HepG2 (cell line): ENCODE results near the gene MEG3. TPM values are rescaled to one million over a fixed set of nuclear protein-coding genes. Genes with fewer than 3 reads are reported as not detected.

Experiments
- ATRX ChIP-seq: sonication (generic); formaldehyde crosslinking; IDR thresholded peaks from 2 replicates; pipeline ENCODE4 v1.4.0; 2020; ENCODE audit warnings: missing genetic modification reagents, borderline replicate concordance
- CCAR2 ChIP-seq: fragments of 200-400 bp; formaldehyde crosslinking; optimal IDR thresholded peaks from 2 replicates; pipeline ENCODE3; 2018; ENCODE audit warnings: low read depth, mild to moderate bottlenecking, low read length, moderate library complexity
- FOXA3 ChIP-seq: IDR thresholded peaks from 2 replicates; pipeline ENCODE4 v1.6.1; 2016; ENCODE audit warnings: missing genetic modification reagents, missing compliant biosample characterization
- GABPA ChIP-seq, 2 experiments: IDR thresholded peaks; 2 replicates each; pipeline ENCODE4 v1.6.1; 2011 to 2016; ENCODE audit warnings: low read depth in 2 of 2, low read length in 1 of 2, missing biosample characterization in 1 of 2, missing genetic modification characterization in 1 of 2
- GABPB1 ChIP-seq: IDR thresholded peaks from 2 replicates; pipeline ENCODE4 v1.6.1; 2016; ENCODE audit warnings: mild to moderate bottlenecking, missing genetic modification reagents, moderate library complexity, missing compliant biosample characterization
- IKZF5 ChIP-seq: IDR thresholded peaks from 2 replicates; pipeline ENCODE4 v1.6.1; 2018; ENCODE audit warnings: missing genetic modification reagents, mild to moderate bottlenecking, missing compliant biosample characterization
- KLF12 ChIP-seq: sonication (generic); formaldehyde crosslinking; IDR thresholded peaks from 2 replicates; pipeline ENCODE4 v1.4.0; 2020; ENCODE audit warnings: missing genetic modification reagents, borderline replicate concordance
- MAFK ChIP-seq, 2 experiments: IDR thresholded peaks in 1 of 2; conservative IDR thresholded peaks in 1 of 2; 2 replicates each; pipeline ENCODE4 v1.6.1; 2011; ENCODE audit warnings: improper control_type of control experiment in 2 of 2, low read length in 2 of 2
- NFIB ChIP-seq: sonication (generic); formaldehyde crosslinking; IDR thresholded peaks from 2 replicates; pipeline ENCODE4 v1.9.0; 2021; ENCODE audit warnings: missing genetic modification reagents, mild to moderate bottlenecking, borderline replicate concordance
- SNAPC2 ChIP-seq: sonication (generic); formaldehyde crosslinking; IDR thresholded peaks from 2 replicates; pipeline ENCODE4 v1.8.1; 2022; ENCODE audit warnings: mild to moderate bottlenecking, missing genetic modification reagents
- SP5 ChIP-seq: IDR thresholded peaks from 2 replicates; pipeline ENCODE4 v1.6.1; 2016; ENCODE audit warnings: low read depth, borderline replicate concordance
- TFE3 ChIP-seq: IDR thresholded peaks from 2 replicates; pipeline ENCODE4 v1.6.1; 2016
- ZNF138 ChIP-seq: sonication (generic); formaldehyde crosslinking; IDR thresholded peaks from 2 replicates; pipeline ENCODE4 v1.5.0; 2020; ENCODE audit warnings: mild to moderate bottlenecking, low read depth, missing genetic modification reagents
- ZNF362 ChIP-seq: sonication (generic); formaldehyde crosslinking; IDR thresholded peaks from 2 replicates; pipeline ENCODE4 v1.4.0; 2020; ENCODE audit warnings: missing genetic modification reagents, mild to moderate bottlenecking, borderline replicate concordance
- ZNF678 ChIP-seq: sonication (generic); formaldehyde crosslinking; IDR thresholded peaks from 2 replicates; pipeline ENCODE4 v1.4.0; 2020; ENCODE audit warnings: mild to moderate bottlenecking, missing genetic modification reagents
- ZSCAN25 ChIP-seq: sonication (generic); formaldehyde crosslinking; IDR thresholded peaks from 2 replicates; pipeline ENCODE4 v1.8.0; 2022; ENCODE audit warnings: mild to moderate bottlenecking, missing genetic modification reagents
- polyA plus RNA-seq, 8 experiments: library from polyadenylated mRNA; depleted of rRNA in 3 of 8; stranded (reverse) in 7 of 8; unstranded in 1 of 8; fragments of >200 nt; fragmentation: Illumina TruSeq in 4 of 8; extraction: Trizol in 4 of 8; gene quantifications; 2 replicates each; pipeline versions ENCODE4 v1.2.1 to v1.2.3, GENCODE V29; 2011 to 2016; ENCODE audit warnings: low read depth in 4 of 8, missing spikeins in 1 of 8, mixed read lengths in 1 of 8; ENCODE audit not compliant: insufficient read depth in 1 of 8
- total RNA-seq, 5 experiments: library from RNA; depleted of rRNA; stranded (reverse); fragments of >200 nt; fragmentation: Illumina TruSeq; extraction: Trizol; gene quantifications; 2 replicates each; pipeline ENCODE4 v1.2.3, GENCODE V29; 2016; ENCODE audit warnings: low read depth in 1 of 5
- TF ChIP-seq, protein P1 (sequence below): sonication (generic); formaldehyde crosslinking; IDR thresholded peaks from 2 replicates; pipeline ENCODE4 v1.4.0; 2020; ENCODE audit warnings: mild to moderate bottlenecking, missing genetic modification reagents
- TF ChIP-seq, protein P2 (sequence below): sonication (generic); formaldehyde crosslinking; IDR thresholded peaks from 2 replicates; pipeline ENCODE4 v1.9.0; 2022; ENCODE audit warnings: missing genetic modification reagents, mild to moderate bottlenecking, borderline replicate concordance
- TF ChIP-seq, protein P3 (sequence below): sonication (generic); formaldehyde crosslinking; IDR thresholded peaks from 2 replicates; pipeline ENCODE4 v1.4.0; 2020; ENCODE audit warnings: missing genetic modification reagents

The MEG3 gene
- total and polyA plus RNA-seq, 2 of the 13 experiments (the other 11 are each of a cell fraction or from before 2014, with no cell fraction given) = 0.17 TPM; not detected in 1

- no peak; the same call in 1 of the 2 replicates for TF ChIP-seq IKZF5
- TF ChIP-seq, protein P1, sequence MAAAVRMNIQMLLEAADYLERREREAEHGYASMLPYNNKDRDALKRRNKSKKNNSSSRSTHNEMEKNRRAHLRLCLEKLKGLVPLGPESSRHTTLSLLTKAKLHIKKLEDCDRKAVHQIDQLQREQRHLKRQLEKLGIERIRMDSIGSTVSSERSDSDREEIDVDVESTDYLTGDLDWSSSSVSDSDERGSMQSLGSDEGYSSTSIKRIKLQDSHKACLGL = no peak
- no peak for TF ChIP-seq KLF12 (CRISPR knock-in tag)
- no peak for TF ChIP-seq ZNF678
- no peak for TF ChIP-seq GABPA (IDR thresholded peaks at IDR 0.05; ENCODE audit: low read depth, low read length)
- TF ChIP-seq GABPA (CRISPR knock-in tag; IDR thresholded peaks at IDR 0.05; ENCODE audit: low read depth) = no peak
- TF ChIP-seq NFIB (CRISPR knock-in tag) = no peak
- no peak; the same call in 1 of the 2 replicates for TF ChIP-seq GABPB1 (CRISPR knock-in tag)
- TF ChIP-seq, protein P2, sequence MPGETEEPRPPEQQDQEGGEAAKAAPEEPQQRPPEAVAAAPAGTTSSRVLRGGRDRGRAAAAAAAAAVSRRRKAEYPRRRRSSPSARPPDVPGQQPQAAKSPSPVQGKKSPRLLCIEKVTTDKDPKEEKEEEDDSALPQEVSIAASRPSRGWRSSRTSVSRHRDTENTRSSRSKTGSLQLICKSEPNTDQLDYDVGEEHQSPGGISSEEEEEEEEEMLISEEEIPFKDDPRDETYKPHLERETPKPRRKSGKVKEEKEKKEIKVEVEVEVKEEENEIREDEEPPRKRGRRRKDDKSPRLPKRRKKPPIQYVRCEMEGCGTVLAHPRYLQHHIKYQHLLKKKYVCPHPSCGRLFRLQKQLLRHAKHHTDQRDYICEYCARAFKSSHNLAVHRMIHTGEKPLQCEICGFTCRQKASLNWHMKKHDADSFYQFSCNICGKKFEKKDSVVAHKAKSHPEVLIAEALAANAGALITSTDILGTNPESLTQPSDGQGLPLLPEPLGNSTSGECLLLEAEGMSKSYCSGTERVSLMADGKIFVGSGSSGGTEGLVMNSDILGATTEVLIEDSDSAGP (CRISPR knock-in tag) = peak; percentile 22
- TF ChIP-seq FOXA3 = peak; percentile 64
- no peak for TF ChIP-seq ZSCAN25 (CRISPR knock-in tag)
- no peak for TF ChIP-seq TFE3 (CRISPR knock-in tag)
- TF ChIP-seq, protein P3, sequence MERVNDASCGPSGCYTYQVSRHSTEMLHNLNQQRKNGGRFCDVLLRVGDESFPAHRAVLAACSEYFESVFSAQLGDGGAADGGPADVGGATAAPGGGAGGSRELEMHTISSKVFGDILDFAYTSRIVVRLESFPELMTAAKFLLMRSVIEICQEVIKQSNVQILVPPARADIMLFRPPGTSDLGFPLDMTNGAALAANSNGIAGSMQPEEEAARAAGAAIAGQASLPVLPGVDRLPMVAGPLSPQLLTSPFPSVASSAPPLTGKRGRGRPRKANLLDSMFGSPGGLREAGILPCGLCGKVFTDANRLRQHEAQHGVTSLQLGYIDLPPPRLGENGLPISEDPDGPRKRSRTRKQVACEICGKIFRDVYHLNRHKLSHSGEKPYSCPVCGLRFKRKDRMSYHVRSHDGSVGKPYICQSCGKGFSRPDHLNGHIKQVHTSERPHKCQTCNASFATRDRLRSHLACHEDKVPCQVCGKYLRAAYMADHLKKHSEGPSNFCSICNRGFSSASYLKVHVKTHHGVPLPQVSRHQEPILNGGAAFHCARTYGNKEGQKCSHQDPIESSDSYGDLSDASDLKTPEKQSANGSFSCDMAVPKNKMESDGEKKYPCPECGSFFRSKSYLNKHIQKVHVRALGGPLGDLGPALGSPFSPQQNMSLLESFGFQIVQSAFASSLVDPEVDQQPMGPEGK (CRISPR knock-in tag) = peak; percentile 55; the same call in 1 of the 2 replicates
- no peak for TF ChIP-seq ZNF362 (CRISPR knock-in tag)
- TF ChIP-seq ATRX (CRISPR knock-in tag) = no peak
- TF ChIP-seq SP5 (CRISPR knock-in tag) = peak; percentile 53; the same call in 1 of the 2 replicates
- no peak for TF ChIP-seq CCAR2
- no peak for TF ChIP-seq MAFK (conservative IDR thresholded peaks at IDR 0.05 in 1 of 2, IDR thresholded peaks at IDR 0.05 in 1 of 2; ENCODE audit: low read length in 2 of 2)
- TF ChIP-seq SNAPC2 = 0 out of 2 replicates have a peak, but pooled peaks have one; percentile 6
- no peak for TF ChIP-seq ZNF138 (CRISPR knock-in tag)
Measured at GRCh38 chr14:100816286-100816949, 9.5 kb upstream of the MEG3 start (continued).
